SU-DHL-6 (cell line): ENCODE data around the gene TSKU.

Experiments used
- EZH2phosphoT487 ChIP-seq: fragments of 200-600 bp; sonication (generic), shearing (Covaris generic); conservative IDR thresholded peaks from 2 replicates; pipeline ENCODE4 v1.6.1; 2018; ENCODE audit warnings: mild to moderate bottlenecking, antibody characterized with exemption, low read length, moderate library complexity, mixed read lengths
- TF ChIP-seq, protein P1 (sequence below): fragments of 200-600 bp; sonication (generic); IDR thresholded peaks from one replicate; pipeline ENCODE4 v1.5.1; 2017; ENCODE audit warnings: antibody characterized with exemption, mild to moderate bottlenecking, low read length, moderate library complexity; ENCODE audit not compliant: insufficient read depth, poor library complexity, severe bottlenecking

DNA sequence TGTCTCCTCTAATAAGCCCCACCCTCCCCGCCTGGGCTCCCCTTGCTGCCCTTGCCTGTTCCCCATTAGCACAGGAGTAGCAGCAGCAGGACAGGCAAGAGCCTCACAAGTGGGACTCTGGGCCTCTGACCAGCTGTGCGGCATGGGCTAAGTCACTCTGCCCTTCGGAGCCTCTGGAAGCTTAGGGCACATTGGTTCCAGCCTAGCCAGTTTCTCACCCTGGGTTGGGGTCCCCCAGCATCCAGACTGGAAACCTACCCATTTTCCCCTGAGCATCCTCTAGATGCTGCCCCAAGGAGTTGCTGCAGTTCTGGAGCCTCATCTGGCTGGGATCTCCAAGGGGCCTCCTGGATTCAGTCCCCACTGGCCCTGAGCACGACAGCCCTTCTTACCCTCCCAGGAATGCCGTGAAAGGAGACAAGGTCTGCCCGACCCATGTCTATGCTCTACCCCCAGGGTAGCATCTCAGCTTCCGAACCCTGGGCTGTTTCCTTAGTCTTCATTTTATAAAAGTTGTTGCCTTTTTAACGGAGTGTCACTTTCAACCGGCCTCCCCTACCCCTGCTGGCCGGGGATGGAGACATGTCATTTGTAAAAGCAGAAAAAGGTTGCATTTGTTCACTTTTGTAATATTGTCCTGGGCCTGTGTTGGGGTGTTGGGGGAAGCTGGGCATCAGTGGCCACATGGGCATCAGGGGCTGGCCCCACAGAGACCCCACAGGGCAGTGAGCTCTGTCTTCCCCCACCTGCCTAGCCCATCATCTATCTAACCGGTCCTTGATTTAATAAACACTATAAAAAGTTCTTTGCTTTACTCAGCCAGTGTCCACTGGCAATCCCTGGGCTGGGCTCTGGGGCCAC lies 14.4 kb downstream of the TSKU start:
- TF ChIP-seq, protein P1, sequence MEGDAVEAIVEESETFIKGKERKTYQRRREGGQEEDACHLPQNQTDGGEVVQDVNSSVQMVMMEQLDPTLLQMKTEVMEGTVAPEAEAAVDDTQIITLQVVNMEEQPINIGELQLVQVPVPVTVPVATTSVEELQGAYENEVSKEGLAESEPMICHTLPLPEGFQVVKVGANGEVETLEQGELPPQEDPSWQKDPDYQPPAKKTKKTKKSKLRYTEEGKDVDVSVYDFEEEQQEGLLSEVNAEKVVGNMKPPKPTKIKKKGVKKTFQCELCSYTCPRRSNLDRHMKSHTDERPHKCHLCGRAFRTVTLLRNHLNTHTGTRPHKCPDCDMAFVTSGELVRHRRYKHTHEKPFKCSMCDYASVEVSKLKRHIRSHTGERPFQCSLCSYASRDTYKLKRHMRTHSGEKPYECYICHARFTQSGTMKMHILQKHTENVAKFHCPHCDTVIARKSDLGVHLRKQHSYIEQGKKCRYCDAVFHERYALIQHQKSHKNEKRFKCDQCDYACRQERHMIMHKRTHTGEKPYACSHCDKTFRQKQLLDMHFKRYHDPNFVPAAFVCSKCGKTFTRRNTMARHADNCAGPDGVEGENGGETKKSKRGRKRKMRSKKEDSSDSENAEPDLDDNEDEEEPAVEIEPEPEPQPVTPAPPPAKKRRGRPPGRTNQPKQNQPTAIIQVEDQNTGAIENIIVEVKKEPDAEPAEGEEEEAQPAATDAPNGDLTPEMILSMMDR: no peak
- TF ChIP-seq EZH2phosphoT487: no peak
